ENCODE results near the gene PCGF1. TPM values are rescaled to one million over a fixed set of nuclear protein-coding genes. Genes with fewer than 3 reads are reported as not detected.
A peak's percentile ranks its signal among the peaks of the same experiment; 100 is the strongest.

The PCGF1 gene
- total RNA-seq, 1 donor from 2014 or later: 15.0 TPM

DNA sequence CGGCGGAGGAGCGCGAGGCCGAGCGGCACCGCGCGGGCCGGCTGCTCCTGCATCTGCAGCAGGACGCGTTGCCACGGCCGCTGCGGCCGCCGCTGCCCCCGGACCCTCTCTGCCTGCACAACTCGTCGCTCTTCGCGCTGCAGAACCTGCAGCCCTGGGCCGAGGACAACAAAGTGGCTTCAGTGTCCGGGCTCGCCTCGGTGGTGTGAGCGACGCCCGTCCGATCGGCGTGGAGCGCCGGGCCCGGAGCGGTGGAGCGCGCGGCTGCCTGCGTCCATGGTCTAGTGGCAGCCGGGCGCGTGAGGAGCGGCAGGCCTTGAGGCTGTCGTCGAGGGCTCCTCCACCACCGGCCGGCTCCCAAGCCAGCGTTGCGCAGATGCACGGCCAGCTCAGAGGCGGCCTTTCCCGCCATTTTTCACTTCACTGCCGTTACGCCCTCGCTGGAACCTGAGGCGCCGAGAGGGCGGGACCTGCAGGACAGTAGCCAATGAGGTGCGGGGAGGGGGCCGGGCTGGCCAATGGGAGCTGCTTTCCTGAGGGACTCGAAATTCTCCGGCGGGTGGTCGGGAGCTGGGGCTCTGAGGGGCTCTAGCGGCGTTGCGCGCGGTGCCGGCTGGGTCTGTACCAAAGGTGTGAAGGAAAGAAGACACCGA, 8.6 kb upstream of the PCGF1 start:
- DNase-seq (ENCODE audit: low read depth, low spot score): no peak

- DNase-seq (ENCODE audit: low read depth, low spot score): no peak
Observed at GRCh38 chr2:74515271-74515980, 7.9 kb upstream of the PCGF1 start.

DNA sequence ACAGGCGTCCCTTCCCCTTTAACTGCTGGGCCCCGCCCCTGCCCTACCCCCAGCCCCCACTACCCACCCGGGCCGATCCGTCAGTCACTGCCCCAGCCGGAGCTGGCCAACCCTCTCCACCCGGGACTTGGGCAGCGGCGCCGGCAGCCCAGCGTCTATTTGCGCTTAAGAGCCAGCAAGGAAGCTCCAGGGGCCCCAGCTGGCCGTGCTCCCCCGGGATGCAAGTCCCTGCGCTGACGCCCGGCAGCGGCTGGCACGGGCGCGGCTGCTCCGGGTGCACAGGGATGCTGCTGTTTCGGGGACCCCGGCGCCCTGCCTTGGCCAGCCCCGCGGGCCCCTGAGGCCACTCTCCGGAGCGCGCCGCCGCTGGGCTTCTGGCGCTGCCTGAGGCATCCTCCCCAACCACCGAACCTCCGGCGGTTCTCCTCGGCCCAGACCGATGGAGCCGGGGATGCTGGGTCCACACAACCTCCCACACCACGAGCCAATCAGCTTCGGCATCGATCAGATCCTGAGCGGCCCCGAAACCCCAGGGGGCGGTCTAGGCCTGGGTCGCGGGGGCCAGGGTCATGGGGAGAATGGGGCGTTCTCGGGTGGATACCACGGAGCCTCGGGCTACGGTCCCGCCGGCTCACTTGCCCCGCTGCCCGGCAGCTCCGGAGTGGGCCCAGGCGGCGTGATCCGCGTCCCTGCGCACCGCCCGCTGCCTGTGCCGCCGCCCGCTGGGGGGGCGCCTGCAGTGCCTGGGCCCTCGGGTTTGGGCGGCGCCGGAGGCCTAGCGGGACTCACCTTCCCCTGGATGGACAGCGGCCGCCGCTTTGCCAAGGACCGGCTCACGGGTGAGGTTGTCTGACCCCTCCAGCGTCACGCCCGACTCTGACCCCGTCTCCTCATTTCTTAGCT, 7.1 kb upstream of the PCGF1 start, which contains the start of gene TLX2:
Gene TLX2 (plus strand): TSS at position 83 of the 903 bp plus-strand sequence. CDS start 357 bp downstream, at position 440.
- no peak for DNase-seq (ENCODE audit: low read depth, low spot score)

- no peak for DNase-seq (ENCODE audit: low read depth, low spot score)
Observed at GRCh38 chr2:74513605-74514367, 6.3 kb upstream of the PCGF1 start.

DNA sequence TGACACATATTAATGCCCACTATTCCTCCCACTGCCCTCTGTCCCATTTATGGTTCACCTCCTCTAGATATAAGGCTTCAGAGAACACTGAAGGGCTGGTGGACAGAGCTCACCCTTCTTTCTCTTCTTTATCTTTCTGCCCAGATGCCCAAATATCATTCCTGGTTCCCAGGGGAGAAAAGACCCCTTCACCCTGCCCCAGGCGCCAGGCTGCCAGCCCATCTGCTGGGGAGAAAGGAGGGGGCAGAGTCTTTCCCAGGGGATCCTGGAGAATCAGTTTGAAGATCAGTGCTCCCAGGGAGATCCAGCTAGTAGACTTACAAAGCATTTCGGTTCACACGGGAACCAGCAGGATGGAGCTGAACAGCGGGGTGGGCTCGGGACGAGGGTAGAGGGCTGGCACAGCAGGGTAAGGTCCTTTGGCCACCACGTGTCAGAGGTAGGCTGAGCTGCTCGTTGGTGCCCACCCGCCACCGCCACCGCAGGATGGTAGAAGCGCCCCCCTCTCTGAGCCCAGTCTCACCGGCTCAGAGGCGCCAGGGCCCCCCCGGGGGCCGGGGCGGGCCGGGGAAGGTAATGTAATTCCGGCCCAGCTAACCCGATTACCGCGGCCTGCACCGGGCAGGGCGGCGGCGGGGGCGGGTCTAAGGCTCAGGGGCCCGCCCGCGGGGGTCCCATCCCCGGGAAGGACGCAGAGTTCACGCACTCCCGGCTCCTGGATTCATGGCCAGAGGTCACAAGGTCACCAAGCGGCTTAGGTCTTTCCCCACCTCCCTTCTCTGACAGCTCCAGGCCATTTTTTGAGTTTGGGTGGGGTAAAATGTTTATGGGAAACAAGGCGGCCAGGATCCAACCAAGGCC, 5.5 kb upstream of the PCGF1 start:
- DNase-seq (ENCODE audit: low read depth, low spot score): no peak

- DNase-seq (ENCODE audit: low read depth, low spot score): no peak
Observed at GRCh38 chr2:74511104-74511989, 3.9 kb upstream of the PCGF1 start.

DNA sequence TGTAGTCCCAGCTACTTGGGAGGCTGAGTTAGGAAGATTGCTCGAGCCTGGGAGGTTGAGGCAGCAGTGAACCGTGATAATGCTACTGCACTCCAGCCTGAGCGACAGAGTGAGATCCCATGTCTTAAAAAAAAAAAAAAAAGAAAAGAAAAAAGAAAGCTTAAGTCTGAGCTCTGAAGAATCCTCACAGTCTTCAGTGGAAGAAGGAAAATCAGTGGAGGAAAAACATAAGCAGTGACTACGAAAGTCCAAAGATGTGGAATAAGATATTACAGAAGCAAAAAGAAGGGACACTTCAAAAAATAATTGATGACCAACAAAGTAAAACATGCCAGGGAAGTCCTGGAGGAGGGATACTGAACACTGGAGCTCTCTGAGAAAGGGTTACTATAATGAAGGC, 2.8 kb upstream of the PCGF1 start:
- no peak for DNase-seq (ENCODE audit: low read depth, low spot score)

- DNase-seq (ENCODE audit: low read depth, low spot score): no peak
Observed at GRCh38 chr2:74507926-74508520, 528 bp upstream of the PCGF1 start.

GRCh38 chr2:74505448-74506246, 1.8 kb downstream of the PCGF1 start:
- no peak for DNase-seq (ENCODE audit: low read depth, low spot score)

GRCh38 chr2:74504591-74504990, 2.9 kb downstream of the PCGF1 start:
- DNase-seq (ENCODE audit: low read depth, low spot score): no peak

GRCh38 chr2:74503506-74504475, 3.7 kb downstream of the PCGF1 start:
- DNase-seq (ENCODE audit: low read depth, low spot score): no peak

GRCh38 chr2:74502720-74503505, 4.6 kb downstream of the PCGF1 start:
- peak; percentile 47 for DNase-seq (ENCODE audit: low read depth, low spot score)

DNA sequence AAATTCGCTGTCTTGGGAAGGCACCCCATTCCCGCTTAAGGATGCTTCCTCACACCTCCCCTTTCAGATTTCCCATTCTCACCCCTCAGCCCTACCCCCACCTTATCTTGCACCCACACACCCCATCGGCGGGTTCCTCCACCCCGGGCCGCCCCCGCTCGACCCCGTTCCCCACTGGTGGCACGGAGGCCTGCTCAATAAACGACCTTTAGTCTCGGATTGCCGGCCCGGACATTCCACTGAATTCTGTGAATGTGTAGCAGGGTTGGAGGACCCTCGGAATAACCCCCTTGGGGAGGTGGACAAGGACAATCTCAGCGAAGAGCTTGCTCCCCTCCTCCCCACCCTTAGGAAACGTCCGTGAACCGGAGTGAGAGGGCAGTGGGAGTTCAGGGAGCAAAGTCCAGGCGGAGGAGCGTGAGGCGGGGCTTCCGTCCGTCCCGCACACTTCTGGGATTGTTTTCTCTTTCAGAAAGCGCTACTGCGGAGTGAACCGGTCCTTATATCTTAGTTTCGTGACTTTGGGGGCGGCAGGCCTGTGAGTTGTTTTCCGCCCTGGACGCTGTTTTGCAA, 5.3 kb downstream of the PCGF1 start:
- DNase-seq (ENCODE audit: low read depth, low spot score): no peak

GRCh38 chr2:74501335-74502071, 6.0 kb downstream of the PCGF1 start:
- DNase-seq (ENCODE audit: low read depth, low spot score): no peak

DNA sequence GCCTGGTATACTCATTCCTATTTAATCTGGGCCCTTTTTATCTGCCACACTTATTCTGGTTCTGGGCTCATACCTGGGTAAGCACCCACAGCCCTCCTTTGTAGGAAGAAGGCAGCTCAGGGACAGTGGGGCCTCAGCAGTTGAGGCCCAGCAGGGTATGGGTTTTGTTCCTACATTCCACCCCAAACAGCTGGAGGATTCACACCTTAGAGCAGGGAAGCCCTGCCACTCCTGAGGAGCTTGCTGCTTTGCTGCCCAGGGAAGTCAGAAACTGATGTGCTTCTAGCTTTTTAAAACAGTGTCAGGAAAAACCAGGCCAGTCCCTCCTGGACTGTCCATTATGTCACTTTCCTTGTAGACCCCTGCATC, 6.9 kb downstream of the PCGF1 start:
- no peak for DNase-seq (ENCODE audit: low read depth, low spot score)

All from pulmonary artery endothelial cell (primary cell).